Epithelial cell of prostate (primary cell): ENCODE measurements around the gene UBL3.

Source experiments
- DNase-seq: peaks from one replicate; pipeline ENCODE4 v3.0.0-alpha.2; 2011; ENCODE audit warnings: low read depth, low spot score
- H3K27ac ChIP-seq: fragments of 450-650 bp; 2 replicates; pipeline ENCODE4 v1.5.1; 2017; ENCODE audit warnings: mild to moderate bottlenecking

UBL3 gene

GRCh38 chr13:29730253-29730652 is 120.2 kb downstream of the UBL3 start:
- DNase-seq, result no peak
- H3K27ac ChIP-seq, result no peak overlapping the region

DNA sequence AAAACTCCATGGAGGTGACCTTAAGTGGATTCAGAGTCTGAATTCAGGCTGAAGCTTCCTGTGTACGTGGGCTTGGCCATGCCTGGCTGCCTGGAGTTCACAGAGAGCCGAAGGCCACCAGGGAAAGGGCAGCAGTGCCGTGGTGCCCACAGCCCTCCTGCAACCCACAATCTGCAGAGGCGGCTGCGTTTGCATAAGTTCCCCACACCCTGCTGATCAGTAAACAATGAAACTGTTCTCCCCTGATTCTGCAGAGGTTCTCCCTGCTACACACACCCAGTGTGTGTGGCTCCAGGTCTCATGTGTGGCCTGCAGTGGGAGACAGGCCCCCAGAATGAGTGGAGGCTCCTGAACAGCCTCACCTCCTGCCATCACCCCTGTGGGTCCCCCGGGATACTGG is 128.0 kb downstream of the UBL3 start:
- H3K27ac ChIP-seq, result no peak overlapping the region
- DNase-seq, result no peak

GRCh38 chr13:29721766-29722165 is 128.7 kb downstream of the UBL3 start:
- DNase-seq, result no peak
- no peak overlapping the region for H3K27ac ChIP-seq

- DNase-seq, result no peak
- no peak overlapping the region for H3K27ac ChIP-seq
Measured at GRCh38 chr13:29718694-29719093, 131.7 kb downstream of the UBL3 start.

- H3K27ac ChIP-seq, result no peak overlapping the region
- no peak for DNase-seq
Measured at GRCh38 chr13:29716493-29716892, 133.9 kb downstream of the UBL3 start.
